HG02588 (cell line): ENCODE data around the gene CTSK.
"Not testable (repeated sequence)": the region's sequence is repeated elsewhere in the genome, so short reads cannot be mapped to it uniquely, and the experiment has no call there.

ENCODE experiments used
- ATAC-seq: cut with Tn5 transposase; IDR thresholded peaks from one replicate; pipeline ENCODE4 v1.9.1; 2021; ENCODE audit warnings: mild to moderate bottlenecking, moderate library complexity; ENCODE audit not compliant: unreplicated experiment

The CTSK gene

GRCh38 chr1:150808121-150808520 is at the start of gene CTSK:
Gene CTSK, minus strand, starts transcription at chr1:150808260. Its CDS starts 1,455 bp downstream, at chr1:150806805.
- ATAC-seq = no peak

- ATAC-seq = not testable (repeated sequence)
Observed at GRCh38 chr1:150852734-150853133, 44.7 kb upstream of the CTSK start.

DNA sequence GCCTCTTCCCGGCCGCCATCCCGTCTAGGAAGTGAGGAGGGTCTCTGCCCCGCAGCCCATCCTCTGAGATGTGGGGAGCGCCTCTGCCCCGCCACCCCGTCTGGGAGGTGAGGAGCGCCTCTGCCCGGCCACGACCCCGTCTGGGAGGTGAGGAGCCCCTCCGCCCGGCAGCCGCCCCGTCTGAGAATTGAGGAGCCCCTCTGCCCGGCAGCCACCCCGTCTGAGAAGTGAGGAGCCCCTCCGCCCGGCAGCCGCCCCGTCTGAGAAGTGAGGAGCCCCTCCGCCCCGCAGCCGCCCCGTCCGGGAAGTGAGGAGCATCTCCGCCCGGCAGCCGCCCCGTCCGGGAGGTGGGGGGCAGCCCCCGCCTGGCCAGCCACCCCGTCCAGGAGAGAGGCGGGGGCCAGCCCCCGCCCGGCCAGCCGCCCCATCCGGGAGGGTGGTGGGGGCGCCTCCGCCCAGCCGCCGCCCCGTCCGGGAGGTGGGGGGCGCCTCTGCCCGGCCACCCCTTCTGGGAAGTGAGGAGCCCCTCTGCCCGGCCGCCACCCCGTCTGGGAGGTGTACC is 42.8 kb upstream of the CTSK start:
- ATAC-seq = not testable (repeated sequence)

GRCh38 chr1:150846473-150847146 is 38.5 kb upstream of the CTSK start:
- ATAC-seq = no peak

- no peak for ATAC-seq
Observed at GRCh38 chr1:150843474-150843873, 35.4 kb upstream of the CTSK start.

DNA sequence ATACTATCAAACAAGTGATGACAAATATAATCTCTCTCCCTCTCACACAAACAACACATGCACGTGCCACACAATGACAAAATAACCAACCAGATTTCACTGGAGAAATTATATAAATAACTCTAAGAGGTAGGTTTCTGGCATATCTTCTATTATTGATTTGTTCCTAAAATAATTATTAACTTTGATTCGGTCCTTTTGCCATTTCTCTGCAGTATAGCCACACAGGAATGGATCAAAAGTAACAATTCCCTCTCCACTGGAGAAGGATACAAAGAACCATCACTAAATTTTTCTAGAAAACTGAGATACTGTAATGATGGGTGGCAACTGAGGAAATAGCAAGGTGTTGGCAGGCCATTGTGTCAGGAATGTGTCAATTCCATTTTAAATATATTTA is 34.9 kb upstream of the CTSK start:
- ATAC-seq = no peak

- no peak for ATAC-seq
Observed at GRCh38 chr1:150842343-150842742, 34.3 kb upstream of the CTSK start.

DNA sequence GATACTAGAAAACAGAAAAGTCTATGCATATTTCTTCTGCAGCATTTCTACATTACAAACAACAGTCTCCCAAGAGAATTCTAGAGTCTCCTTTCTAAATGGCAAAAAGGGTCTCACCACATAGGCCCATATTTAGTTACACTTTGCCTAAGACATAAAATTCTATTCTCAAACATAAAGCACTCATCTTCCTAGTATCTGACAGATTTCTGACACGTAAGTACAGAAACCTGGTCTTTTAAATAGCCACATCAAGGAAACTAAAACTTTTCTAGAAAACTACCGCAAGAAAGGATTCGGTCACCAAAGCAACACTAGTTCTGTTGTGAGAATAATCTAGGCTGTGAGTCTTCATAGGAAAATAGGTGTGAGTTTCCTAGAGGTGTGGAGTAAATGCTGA is 33.6 kb upstream of the CTSK start:
- ATAC-seq = no peak

GRCh38 chr1:150840850-150841249 is 32.8 kb upstream of the CTSK start:
- ATAC-seq = not testable (repeated sequence)

DNA sequence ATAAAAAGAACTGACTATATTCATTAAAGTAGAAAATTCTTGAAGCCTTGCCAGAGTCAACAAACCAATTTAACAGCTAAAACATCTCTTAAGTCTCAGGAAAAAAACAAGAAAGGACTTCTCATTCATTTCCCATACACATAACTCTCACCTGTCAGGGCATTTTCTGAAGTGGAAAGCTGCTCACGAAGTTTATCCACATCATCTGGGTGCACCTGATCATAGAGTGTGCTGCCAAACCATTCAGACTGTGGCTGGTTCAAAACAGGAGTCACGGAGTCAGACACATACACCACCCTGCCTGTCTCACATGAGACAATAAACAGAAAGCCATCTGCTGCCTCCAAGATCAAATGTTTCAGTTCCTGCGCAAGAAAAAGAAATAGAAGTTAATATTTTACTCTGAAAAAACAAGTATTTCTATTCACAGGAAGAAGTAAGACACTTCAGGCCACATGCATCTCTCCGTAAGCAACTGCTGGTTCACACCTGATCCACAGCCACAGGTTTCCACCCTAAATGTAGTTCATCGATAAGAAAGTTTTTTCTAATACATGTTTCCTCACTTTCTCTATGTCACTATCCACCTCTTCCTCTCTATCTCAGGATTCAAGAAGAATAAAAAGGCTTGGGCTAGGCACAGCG is 28.2 kb upstream of the CTSK start:
- no peak for ATAC-seq

GRCh38 chr1:150833961-150834360 is 25.9 kb upstream of the CTSK start:
- not testable (repeated sequence) for ATAC-seq

- no peak for ATAC-seq
Observed at GRCh38 chr1:150832597-150832996, 24.5 kb upstream of the CTSK start.

DNA sequence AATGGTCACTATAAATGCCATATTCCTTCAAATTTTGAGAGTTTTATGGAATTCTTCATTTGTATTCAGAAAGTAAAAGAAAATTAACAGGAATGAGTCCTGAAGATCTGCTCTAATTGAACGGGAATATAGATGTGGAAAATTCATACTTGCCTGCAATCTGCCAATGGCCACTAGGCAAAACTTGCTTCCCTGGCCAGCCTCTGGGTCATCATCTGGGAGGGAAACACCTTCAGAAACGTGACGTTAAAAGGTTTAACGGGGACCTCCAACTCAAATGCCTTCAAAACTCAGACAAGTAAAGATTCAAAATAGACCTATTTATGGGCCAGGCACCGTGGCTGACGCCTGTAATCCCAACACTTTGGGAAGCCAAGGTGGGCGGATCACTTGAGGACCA is 21.7 kb upstream of the CTSK start:
- ATAC-seq = no peak

DNA sequence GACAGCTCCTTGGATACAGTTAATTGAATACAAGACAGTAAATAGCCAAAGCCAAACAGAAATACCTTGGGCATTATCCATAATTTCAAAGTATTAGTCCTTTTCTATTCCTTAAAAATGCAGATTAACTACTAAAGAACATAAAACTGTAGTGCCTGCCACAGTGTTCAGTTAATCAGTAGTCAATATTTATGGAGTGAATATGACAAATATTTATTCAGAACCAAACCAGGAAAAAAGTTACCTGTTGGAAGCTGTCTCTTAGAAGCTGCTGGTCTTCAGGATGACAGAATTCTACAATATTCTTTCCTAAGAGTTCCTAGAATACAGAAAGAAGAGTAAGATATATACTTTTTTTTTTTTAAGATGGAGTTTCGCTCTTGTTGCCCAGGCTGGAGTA is 18.2 kb upstream of the CTSK start:
- ATAC-seq = no peak

GRCh38 chr1:150820730-150821512 is 12.9 kb upstream of the CTSK start:
- ATAC-seq = no peak

DNA sequence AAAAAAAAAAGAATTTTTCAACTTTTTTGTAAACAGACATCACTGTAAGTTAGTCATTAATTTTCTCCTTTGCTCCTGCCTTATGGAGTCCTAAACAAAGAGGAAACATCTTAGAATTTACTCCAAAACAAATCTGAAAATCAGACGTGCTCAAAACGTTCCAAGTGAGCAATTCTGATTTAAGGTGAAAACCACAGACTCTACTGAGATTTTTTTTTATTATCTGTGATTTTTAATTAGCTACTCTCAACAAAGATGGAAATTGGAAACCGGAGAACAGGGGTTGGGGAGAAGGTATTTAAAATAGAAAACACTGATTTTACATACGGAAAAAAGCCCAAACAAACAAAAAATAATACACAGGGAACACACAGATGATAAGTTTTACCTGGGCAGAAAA is 7.8 kb upstream of the CTSK start:
- ATAC-seq = no peak

- ATAC-seq = no peak
Observed at GRCh38 chr1:150813028-150813707, 5.1 kb upstream of the CTSK start.

DNA sequence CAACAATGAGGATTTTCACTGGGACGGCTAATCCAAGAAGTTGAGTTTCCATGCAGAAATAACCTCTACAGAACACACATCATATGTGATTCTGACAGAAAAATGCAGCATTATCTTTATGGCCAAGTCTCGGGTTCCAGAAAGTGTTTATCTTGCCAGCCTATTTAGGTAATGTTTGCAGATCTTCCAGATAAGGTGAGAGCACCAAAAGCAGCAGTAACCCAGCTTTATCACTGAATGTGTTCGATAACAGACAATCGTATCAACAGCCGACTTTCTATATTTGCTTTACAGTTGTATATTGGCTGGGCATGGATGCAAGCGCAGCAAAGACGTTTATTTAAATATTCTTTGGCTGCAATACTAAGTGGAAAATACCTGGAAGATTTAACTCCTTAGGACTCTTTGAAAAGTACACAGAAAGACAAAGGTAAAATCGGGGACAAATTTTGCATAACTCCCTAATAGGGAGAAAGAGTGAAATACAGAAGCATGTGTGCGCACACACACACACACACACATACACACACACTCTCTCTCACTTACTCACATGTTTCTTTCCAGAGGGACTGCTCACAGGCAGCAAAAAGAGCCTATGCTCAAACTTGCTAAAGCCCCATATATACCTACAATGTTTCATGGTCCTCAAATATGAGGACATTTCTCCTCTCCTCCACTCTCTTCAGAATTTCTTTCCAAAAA is 3.0 kb upstream of the CTSK start:
- ATAC-seq = no peak

DNA sequence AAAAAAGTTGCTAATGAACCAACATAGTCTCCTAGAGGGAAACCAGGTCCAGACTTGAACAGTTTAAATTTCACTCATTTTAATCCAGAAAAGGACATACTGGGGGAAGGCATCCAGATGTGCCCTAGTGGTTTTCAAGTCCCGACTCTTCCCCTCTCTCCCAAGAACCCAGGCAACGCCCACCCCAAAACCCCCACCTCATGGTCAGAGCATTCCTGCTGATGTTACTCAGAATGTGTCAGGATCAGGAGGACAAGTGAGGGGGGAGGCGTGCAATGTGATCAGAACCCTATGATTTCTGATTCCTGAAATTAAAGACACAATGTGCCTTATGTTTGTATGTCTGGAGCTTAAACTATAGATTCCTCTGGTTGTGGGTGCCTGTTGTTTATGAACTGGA is 1.6 kb upstream of the CTSK start:
- no peak for ATAC-seq

DNA sequence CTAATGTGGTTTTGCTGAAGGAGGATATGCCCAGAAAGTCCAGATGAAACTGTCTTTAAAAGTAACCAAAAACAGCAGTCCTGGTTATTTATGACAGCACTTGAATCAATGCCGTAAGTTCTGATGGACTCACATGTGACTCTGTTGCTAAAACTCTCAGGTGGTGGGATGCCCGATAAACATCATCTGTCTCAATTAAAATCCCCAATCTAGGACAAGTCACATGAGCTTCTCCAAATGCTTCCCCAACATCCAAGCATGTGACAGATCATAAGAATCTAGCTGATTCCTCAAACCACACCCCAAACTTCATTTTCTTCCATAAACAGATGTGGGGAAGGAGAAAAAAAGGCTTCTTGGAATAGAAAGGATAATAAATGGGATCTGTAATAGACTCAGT is 786 bp upstream of the CTSK start:
- no peak for ATAC-seq
